Endothelial cell of umbilical vein (primary cell): ENCODE measurements around the gene GPBAR1.

Source experiments
- CTCF ChIP-seq, 2 donors: IDR thresholded peaks; 1 replicate in 1 of 2; 2 replicates in 1 of 2; pipeline ENCODE4 v1.5.1; 2011; ENCODE audit warnings: low read length in 2 of 2, mild to moderate bottlenecking in 2 of 2, moderate library complexity in 2 of 2, control low read depth in 1 of 2, inconsistent platforms in 1 of 2, low read depth in 1 of 2; ENCODE audit not compliant: insufficient read depth in 1 of 2; ENCODE audit errors: extremely low read depth in 1 of 2
- EZH2 ChIP-seq: IDR thresholded peaks from 2 replicates; pipeline ENCODE4 v1.6.1; 2012; ENCODE audit warnings: borderline replicate concordance, low read depth, mild to moderate bottlenecking, moderate library complexity, low read length, inconsistent platforms; ENCODE audit not compliant: severe bottlenecking
- GATA2 ChIP-seq: IDR thresholded peaks from 2 replicates; pipeline ENCODE4 v1.7.0; 2011; ENCODE audit warnings: low read depth, mild to moderate bottlenecking, moderate library complexity, mixed read lengths, low read length; ENCODE audit not compliant: insufficient read length, insufficient read depth
- JUN ChIP-seq: IDR thresholded peaks from 2 replicates; pipeline ENCODE4 v1.6.1; 2011; ENCODE audit warnings: borderline replicate concordance, low read depth; ENCODE audit not compliant: insufficient read length, insufficient read depth
- POLR2A ChIP-seq: IDR thresholded peaks from 2 replicates; pipeline ENCODE4 v1.6.1; 2012; ENCODE audit warnings: low read depth, mild to moderate bottlenecking, control low read depth, low read length
- POLR2AphosphoS5 ChIP-seq: IDR thresholded peaks from 2 replicates; pipeline ENCODE4 v1.6.1; 2012; ENCODE audit warnings: low read depth, mild to moderate bottlenecking, control low read depth, low read length, moderate library complexity; ENCODE audit not compliant: insufficient read depth

DNA sequence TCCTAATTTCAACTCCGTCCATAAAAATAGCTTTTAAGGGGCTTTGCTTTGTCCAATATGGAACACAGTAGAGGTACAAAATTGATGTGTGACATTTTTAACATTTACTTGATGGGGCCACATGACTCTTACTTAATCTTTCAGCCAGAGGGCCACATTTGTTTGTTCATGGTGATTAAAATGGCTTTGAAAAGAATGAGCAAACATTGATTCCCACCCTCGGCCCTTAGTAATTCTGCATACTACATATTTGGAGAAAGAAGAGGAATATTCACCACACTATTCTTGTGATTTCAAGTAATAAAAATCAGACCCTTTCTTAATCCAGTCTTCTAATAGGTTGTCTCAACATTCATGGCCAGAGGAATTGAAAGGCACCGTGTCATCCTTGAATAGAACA is 26.3 kb upstream of the GPBAR1 start:
- TF ChIP-seq CTCF (IDR thresholded peaks at IDR 0.05; ENCODE audit: extremely low read depth in 1 of 2, insufficient read depth in 1 of 2, low read depth in 1 of 2, low read length in 2 of 2): no peak
- no peak for TF ChIP-seq POLR2A
- TF ChIP-seq EZH2: no peak
- TF ChIP-seq POLR2AphosphoS5: no peak
- TF ChIP-seq JUN: no peak
- TF ChIP-seq GATA2: no peak
